CD4-positive, alpha-beta T cell treated with Interleukin-4 for 1 hour (primary cell): ENCODE data around the gene DENND2A.
"Not testable (repeated sequence)": the region's sequence is repeated elsewhere in the genome, so short reads cannot be mapped to it uniquely, and the experiment has no call there.

Experiments used
- DNase-seq, 2 donors: peaks; one replicate each; pipeline ENCODE4 v3.0.0-alpha.2; 2020 to 2022

Gene DENND2A

DNA sequence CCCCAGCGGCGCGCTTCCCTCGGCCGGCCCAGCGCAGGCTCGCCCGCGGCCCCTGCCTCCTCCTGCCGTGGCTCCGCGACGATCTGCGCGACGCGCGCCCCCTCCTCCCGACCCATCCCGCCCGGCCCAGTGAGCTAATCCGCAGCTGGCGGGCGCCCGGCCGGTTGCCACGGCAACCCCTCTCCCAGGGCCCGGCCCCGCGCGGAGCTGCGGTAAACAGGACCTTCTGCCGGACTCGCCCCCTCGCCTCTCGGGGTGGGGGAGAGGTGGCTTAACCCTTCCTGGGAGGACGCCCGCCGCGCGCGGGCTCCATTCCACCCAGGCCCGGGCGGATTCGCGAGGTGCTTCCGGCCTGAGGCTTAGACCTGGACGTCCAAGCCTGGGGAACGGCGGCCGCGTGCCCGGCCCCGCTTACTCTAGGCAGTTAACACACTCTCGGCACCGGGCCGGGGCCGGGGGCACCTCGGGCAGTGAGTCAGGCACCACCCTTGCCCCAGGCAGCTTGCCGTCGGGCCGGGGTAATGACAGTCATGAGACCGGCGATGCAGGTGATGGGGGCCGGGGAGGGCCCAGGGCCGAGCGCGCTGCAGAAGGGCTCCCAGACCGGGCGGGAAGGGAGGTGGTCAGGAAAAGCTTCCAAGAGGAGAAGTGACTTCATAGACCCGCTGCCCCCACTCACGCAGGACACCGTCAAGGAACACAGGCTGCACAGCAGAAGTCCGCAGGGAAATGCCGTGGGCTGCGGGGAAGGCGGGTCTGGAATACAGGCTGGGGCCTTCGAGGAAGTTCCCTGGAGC lies at the start of gene DENND2A:
DENND2A (minus strand) TSS at position 87 of the 797 bp plus-strand sequence. CDS start 38,416 bp downstream, outside the sequence.
- no peak for DNase-seq

DNA sequence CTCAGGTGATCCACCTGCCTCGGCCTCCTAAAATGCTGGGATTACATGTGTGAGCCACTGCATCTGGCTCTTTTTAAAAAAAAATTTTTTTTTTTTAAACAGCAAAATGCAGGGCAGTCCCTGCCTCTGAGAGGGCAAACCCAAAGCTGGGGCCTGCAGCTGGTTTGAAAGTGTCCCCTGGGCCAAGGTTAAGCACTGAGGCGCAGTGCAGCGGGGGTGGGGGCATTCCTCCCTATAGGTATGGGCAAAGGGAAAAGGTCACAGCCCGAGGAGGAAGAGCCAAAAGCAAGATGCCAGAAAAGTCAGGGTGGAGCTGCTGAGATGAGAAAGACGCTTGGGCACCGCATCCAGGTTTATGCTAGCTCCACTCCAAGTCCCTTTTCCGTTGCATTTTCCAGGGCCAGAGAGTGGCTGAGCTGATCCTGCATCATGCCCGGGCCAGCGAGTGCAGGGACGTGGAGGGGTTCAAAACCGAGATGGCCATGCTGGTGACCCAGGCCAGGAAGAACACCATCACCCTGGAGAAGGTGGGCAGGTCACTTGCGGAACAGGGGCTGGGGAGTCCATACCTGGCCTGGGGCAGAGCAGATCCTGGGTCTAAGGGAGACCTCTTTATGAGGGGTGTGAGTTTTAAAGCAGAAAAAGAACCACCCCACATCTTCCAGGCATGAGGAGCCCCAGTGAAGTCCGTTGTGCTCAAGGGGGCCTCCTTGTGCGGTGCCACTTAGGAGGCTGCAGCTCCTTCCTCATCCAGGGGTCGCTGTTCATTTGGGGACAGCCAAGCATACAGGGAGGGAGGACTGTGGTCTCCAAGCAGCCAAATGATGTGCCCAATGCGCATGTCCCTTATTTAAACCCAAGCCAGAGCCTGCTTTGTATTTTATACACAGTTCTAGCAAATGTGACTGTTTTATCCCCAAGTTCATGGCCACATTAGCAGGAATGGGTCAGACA lies 48.9 kb upstream of the DENND2A start:
- no peak for DNase-seq

GRCh38 chr7:140688341-140688740 lies 47.7 kb upstream of the DENND2A start:
- DNase-seq, result no peak

- DNase-seq, result no peak
These were observed 46.3 kb upstream of the DENND2A start for GRCh38 chr7:140686921-140687320.

DNA sequence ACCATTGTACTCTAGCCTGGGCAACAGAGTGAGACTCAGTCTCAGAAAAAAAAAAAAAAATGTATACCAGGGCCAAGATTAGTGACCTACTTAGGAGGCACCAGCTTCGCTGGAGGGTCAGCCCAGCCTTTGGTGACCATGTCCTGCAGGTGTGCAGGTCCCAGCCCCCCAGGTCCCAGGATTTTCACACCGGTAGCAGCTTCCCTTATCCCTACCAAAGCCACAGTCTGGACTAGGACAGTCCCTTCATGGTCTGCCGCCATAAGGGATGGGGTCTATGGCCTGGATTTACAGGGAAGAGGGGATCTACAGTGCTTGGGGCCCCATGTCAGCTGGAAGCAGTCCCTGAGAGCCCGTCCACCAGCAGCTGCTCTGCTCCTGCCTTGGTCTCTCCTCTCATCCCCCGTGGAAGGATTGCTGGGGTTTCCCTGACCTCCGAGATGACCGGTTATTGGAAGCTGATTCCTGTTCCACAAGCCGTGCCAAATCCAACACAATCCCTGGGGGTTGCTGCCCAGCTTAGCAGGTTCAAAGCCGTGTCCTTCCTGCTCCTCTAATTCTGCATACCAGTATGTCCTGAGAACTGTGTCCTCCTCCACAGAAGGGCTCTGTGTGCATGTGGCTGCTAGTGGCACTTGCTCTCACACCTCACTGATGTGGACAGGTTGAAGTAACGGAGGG lies 44.9 kb upstream of the DENND2A start:
- no peak for DNase-seq

DNA sequence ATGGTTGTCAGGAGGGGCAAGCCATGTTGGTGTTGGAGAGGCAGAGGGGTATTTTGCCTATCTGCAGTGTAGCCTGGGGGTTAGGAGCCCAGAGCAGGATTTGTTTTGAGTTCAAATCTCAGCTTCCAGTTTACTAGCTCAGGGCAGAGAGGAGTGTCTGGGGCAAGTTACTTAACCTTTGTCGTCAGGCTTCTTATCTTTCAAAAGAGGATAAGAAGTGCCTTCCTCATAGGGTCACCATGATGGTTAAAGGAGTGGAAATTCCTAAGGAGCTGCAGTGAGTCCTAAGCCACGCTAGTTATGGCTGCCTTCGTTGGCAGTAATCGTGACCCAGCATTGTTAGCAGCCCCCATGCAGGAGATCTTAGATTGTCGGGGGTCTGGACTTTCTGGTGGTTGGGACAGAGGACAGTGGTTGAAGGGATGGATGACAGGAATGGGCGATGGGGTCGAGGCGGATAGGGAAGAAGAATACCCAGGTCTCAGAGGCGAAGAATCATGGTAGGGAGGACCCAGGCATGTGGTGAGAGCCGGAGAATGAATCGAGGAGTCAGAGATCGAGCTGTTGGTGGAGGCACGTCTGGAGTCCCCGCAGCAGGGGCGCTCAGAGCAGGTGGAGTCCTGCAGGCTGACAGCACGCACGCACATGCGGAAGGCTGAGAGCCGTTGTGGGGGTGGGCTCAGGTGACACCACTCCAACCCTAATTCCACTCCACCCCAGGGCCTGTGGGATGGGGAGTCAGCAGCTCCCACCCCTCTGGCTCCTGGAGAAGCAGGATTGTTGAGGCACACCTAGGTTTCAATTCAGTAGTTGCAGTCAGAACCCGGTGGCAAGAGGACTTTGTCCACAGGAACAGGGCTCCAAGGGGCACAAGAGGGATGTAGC lies 43.7 kb upstream of the DENND2A start:
- DNase-seq, result no peak

DNA sequence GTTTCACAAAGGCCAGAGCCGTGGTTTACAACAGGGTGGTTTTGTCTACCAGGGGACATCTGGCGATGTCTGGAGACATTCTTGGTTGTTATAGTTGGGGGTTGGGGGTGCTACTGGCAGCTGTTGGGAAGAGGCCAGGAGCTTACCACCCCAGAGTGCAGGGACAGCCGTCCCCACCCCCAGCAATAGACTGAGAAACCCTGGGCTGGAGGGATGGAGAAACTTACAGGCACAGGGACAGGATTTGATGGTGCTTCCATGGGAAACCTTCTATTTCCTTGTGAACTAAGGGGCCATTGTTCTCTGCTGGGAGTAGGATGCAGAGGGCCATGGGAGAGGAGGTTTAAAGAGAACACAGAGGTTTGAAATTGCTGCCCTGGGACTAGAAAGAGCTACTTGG lies 43.0 kb upstream of the DENND2A start:
- no peak for DNase-seq

- no peak for DNase-seq
These were observed 41.2 kb upstream of the DENND2A start for GRCh38 chr7:140681766-140682165.

- no peak for DNase-seq
These were observed 40.3 kb upstream of the DENND2A start for GRCh38 chr7:140680886-140681285.

GRCh38 chr7:140679186-140679585 lies 38.6 kb upstream of the DENND2A start:
- DNase-seq, result no peak

DNA sequence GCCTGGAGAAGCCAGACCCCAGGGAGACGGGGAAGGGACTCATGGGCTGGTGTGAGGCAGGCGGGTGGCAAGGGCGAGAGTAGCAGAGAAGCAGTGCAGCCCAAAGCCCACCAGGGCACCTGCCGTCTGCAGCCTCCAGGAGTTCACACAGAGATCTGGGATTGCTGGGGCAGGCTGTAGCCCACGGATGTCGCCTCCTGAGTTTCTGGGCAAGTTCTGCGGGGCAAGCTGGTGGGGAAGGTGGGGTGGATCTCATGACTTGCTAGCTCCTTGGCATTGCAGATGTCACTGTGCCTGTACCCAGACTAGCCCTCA lies 38.2 kb upstream of the DENND2A start:
- no peak for DNase-seq

DNA sequence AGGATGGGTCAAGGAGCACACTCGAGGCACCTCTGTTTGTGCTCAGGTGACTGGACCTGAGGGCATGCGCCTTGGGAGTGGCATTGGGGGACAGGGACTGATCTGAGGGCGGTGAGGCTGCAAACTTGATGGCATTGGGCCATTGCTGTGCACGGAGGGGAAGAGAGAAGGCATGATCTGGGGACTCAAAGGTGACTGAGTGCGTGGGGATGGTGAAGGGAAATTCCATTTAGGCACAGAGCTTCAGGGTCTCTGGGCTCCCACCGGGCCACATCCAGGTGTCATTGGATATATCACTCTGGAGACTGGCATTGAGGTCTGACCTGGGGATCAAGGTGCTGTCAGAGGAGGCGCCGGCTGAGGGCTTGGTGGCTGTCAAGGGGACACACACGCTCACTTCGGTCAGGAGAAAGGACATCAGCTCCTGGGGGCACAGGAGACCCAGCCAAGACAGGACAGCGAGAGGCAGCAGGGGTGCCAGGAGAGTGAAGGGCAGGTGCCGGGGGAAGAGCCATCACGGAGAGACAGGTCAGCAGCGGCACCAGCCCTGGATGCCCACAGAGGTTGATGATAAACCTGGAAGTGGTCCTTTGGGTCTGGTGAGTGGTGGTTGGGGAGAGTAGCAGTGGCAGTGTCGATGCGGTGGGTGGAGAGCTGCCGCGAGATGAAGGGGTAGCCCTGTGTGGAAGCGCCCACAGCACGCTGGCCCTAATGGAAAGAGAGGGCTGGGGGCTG lies 37.6 kb upstream of the DENND2A start:
- no peak for DNase-seq

- no peak for DNase-seq
These were observed 36.9 kb upstream of the DENND2A start for GRCh38 chr7:140677496-140677895.

- not testable (repeated sequence) for DNase-seq
These were observed 36.3 kb upstream of the DENND2A start for GRCh38 chr7:140676956-140677355.

- DNase-seq, result peak in 1 of 2 donors; percentile 41
These were observed 35.7 kb upstream of the DENND2A start for GRCh38 chr7:140676306-140676705.

DNA sequence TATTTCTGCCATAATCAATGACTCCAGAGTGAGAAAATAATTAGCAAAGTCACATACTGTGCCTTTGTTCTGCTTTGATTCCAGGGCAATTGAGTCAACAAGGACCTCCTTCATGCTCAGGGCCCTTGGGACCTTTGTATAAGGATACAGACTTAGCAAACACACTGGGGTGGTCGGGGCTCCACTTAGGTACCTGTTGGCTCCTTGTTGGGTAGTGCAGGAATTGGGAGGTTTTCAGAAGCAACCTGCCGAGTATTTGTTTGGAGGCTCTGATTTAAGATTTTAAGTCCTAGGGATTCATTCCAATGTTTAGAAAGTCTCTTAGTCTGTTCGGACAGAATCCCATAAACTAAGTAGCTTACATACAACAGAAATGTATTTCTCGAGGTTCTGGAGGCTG lies 35.1 kb upstream of the DENND2A start:
- DNase-seq, result no peak

DNA sequence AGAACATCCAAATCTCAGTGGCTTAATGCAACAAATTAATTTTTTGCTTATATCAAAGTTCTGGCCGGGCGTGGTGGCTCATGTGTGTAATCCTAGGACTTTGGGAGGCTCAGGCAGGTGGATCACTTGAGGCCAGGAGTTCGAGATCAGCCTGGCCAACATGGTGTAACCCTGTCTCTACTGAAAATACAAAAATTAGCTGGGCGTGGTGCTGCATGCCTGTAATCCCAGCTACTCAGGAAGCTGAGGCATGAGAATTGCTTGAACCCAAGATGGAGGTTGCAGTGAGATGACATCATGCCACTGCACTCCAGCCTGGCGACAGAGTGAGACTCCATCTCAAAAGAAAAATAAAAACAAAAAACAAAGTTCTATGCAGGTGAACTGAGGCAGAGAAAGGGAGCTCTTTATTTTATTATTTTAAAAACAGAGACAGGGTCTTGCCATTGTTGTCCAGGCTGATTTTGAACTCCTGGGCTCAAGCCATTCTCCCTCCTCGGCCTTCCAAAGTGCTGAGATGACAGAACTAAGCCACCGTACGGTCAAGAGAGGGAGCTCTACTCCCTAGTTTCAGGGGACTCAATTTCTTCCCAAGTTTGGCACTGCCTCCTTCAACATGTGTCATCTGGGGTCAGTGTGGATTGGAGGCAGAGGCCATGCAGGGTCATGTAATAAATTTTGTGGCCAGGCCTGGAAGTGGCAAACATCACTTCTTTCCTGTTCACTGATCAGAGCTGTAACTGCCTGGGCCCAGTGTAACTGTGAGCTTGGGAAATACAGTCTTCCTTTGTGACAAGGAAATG lies 34.5 kb upstream of the DENND2A start:
- DNase-seq, result peak in 1 of 2 donors; percentile 19

DNA sequence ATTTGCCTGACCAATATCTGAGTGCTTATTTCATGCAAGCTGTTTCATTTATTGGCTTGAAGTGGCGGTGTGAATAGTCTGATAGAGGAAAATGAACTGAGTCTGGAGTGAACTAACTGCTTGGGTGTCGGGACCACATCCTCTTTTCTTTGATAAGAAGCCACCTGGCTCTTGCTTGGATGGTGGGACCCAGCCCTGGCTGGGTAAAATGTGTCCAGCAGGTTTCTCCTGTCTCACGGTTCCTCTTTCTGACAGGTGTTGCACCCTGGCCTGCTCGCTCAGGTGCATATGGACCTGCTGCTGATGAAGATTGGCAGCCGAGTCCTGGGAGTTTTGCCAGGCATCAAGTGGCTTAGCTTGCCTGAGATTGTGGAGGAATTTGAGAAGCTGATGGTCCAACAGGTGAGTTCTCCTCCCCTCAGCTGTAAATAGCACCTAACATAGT lies 33.8 kb upstream of the DENND2A start:
- DNase-seq, result peak in 1 of 2 donors; percentile 38

- DNase-seq, result no peak
These were observed 33.2 kb upstream of the DENND2A start for GRCh38 chr7:140673774-140674155.

- peak; percentile 54 to 60 for DNase-seq
These were observed 32.6 kb upstream of the DENND2A start for GRCh38 chr7:140673063-140673773.
